ENCODE results near the gene MRPS34.

DNA sequence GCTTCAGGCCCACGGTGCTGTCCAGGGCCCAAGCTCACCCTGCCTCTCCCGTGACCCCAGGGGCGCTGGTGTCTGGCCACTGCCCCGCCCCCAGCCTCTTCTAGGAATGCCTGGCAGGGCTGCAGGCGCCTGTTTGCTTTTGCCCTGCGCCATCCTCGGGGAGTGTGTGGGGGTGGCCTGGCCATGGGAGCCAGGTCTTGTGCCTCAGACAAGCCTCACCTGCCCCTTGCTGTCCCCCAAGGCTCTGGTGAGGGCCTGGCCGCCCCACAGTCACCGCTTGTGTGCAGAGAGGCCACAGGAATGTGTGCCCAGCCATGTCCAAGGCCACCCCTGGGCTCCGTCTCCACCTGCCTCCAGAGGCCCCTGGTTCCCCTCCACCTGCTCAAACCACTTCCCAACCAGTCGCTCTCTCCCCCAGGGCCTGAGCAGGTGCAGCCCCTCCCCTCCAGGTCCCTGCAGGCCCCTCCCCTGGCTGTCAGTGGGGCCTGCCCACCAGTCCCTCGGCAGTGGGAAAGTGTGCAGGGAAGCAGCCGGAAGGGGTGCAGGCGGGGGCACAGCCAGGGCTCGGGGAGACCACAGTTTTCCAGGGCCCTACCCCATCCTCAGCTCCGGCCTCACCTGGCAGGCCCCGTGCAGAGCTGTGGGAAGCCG lies 21.4 kb upstream of the MRPS34 start:
- TF ChIP-seq SIN3A (IDR thresholded peaks at IDR 0.05; ENCODE audit: borderline replicate concordance, insufficient read depth, low read length) (no peak), POLR2AphosphoS5 (IDR thresholded peaks at IDR 0.05; ENCODE audit: low read depth, low read length) (no peak)
